Adrenal gland (tissue), 12 donors: ENCODE measurements around the gene ADGRL2. TPM values are rescaled to one million over a fixed set of nuclear protein-coding genes. Genes with fewer than 3 reads are reported as not detected.

Experiments
- DNase-seq, 7 donors: peaks; one replicate each; pipeline ENCODE4 v3.0.0-alpha.2; 2019 to 2020
- H3K27ac ChIP-seq, 5 donors: fragments of 200-600 bp; sonication (generic) in 4 of 5; 1 replicate in 3 of 5; 2 replicates in 2 of 5; pipeline versions ENCODE4 v1.5.1 to v1.8.0; 2016 to 2020; ENCODE audit warnings: mild to moderate bottlenecking in 1 of 5
- H3K27me3 ChIP-seq: fragments of 200-600 bp; 2 replicates; pipeline ENCODE4 v1.8.0; 2021
- H3K36me3 ChIP-seq, 2 donors: fragments of 200-600 bp; replicated peaks in 1 of 2; 1 replicate in 1 of 2; 2 replicates in 1 of 2; pipeline versions ENCODE4 v1.5.1 to v1.8.0; 2018 to 2022
- H3K4me1 ChIP-seq, 2 donors: fragments of 200-600 bp; replicated peaks in 1 of 2; 1 replicate in 1 of 2; 2 replicates in 1 of 2; pipeline versions ENCODE4 v1.5.1 to v1.8.0; 2018 to 2021
- H3K4me3 ChIP-seq, 4 donors: fragments of 200-600 bp; sonication (generic) in 3 of 4; one replicate each; pipeline ENCODE4 v1.5.1; 2016 to 2018
- H3K9me3 ChIP-seq, 3 donors: fragments of 200-600 bp; sonication (generic) in 1 of 3; replicated peaks in 1 of 3; 1 replicate in 2 of 3; 2 replicates in 1 of 3; pipeline versions ENCODE4 v1.5.1 to v1.8.0; 2016 to 2021
- CTCF ChIP-seq, 6 experiments: fragments of 450-650 bp in 4 of 6; fragments of 200-600 bp in 2 of 6; sonication (generic) in 1 of 6; IDR thresholded peaks; 1 replicate in 5 of 6; 2 replicates in 1 of 6; pipeline versions ENCODE4 v1.5.1 to v1.8.0; 2016 to 2021; ENCODE audit warnings: antibody characterized with exemption in 6 of 6, mild to moderate bottlenecking in 2 of 6, moderate library complexity in 1 of 6
- POLR2A ChIP-seq, 2 donors: fragments of 450-650 bp; IDR thresholded peaks; one replicate each; pipeline ENCODE4 v1.6.1; 2017; ENCODE audit warnings: antibody characterized with exemption in 2 of 2, mild to moderate bottlenecking in 2 of 2, moderate library complexity in 1 of 2
- WGBS, 4 donors: extraction: QIAGEN DNeasy Blood & Tissue Kit in 2 of 4; methylation state at CpG; one replicate each; pipeline versions ENCODE4 v1.1.5 to v1.1.7; 2013 to 2017; 5-methylcytosine and 5-hydroxymethylcytosine counted together
- intact Hi-C, 2 donors: fragments of 100-400 bp; cut with DNase I; formaldehyde crosslinking; loops; one replicate each; pipeline versions ENCODE4 v1.14.1 to v1.15.0; 2022 to 2023
- polyA plus RNA-seq, 3 donors: library from polyadenylated mRNA; stranded (reverse); fragments of 200-250 nt in 2 of 3; fragments of 350-450 nt in 1 of 3; fragmentation: Illumina TruSeq in 1 of 3; extraction: RNeasy Lipid Tissue Mini Kit (QIAGEN cat#74804) in 1 of 3; gene quantifications; one replicate each; pipeline ENCODE4 v1.2.3, GENCODE V29; 2013 to 2014
- total RNA-seq, 9 donors: library from RNA; depleted of rRNA in 4 of 9; stranded (reverse); fragments of >200 nt in 4 of 9; fragments of 120-200 nt in 1 of 9; fragmentation: NEBNext Ultra II Directional in 1 of 9; extraction: Animal tissue kit (Norgen Biotek cat#: 25700) in 1 of 9; gene quantifications; one replicate each; pipeline versions ENCODE4 v1.1.0 to v1.2.4, GENCODE V29; 2013 to 2023
- donor health status: healthy with polysubstance abuse.
- donor health status: Bipolar disorder and iron deficiency.
- donor health status: DM: yes; HTN: yes; CAD: no.
- donor health status: DM: no; HTN: no; CAD: no.
- donor health status: DM: no; HTN: no; CAD: no.
- donor health status: DM: yes; HTN: yes; CAD: no.

Gene ADGRL2
- total and polyA plus RNA-seq, 12 donors: 24.2 to 170 (median 58.9) TPM

- H3K4me1 ChIP-seq: no peaks in the 10 kb centered on the region
- TF ChIP-seq POLR2A (IDR thresholded peaks at IDR 0.05) (no peak), CTCF (IDR thresholded peaks at IDR 0.05) (peak in 1 of 6 experiments; percentile 14)
- H3K9me3 ChIP-seq: no peaks in the 10 kb centered on the region
- intact Hi-C loops: no loop called here
- H3K27me3 ChIP-seq: no peaks in the 10 kb centered on the region
- no peak overlapping the region for H3K4me3 ChIP-seq
- no peaks in the 10 kb centered on the region for H3K36me3 ChIP-seq
- no peak for DNase-seq
- no peak overlapping the region for H3K27ac ChIP-seq
These were observed 213.0 kb downstream of the ADGRL2 start for GRCh38 chr1:82013702-82014101.

- no peak for DNase-seq
- 82 to 96% (median 91%) methylated on average over 6 of the region's 6 CpGs for WGBS, 4 donors
- Histone ChIP-seq H3K4me1 (no peaks in the 10 kb centered on the region), H3K4me3 (no peak overlapping the region), H3K9me3 (no peaks in the 10 kb centered on the region), H3K36me3 (no peaks in the 10 kb centered on the region), H3K27ac (no peak overlapping the region), H3K27me3 (no peaks in the 10 kb centered on the region)
- intact Hi-C loops: no loop called here
- no peak for TF ChIP-seq POLR2A (IDR thresholded peaks at IDR 0.05)
- no peak for TF ChIP-seq CTCF (IDR thresholded peaks at IDR 0.05)
These were observed 214.7 kb downstream of the ADGRL2 start for GRCh38 chr1:82015444-82015843.

- intact Hi-C loops: no loop called here
- TF ChIP-seq CTCF (IDR thresholded peaks at IDR 0.05): no peak
- no peak for TF ChIP-seq POLR2A (IDR thresholded peaks at IDR 0.05)
- H3K4me3 ChIP-seq: no peak overlapping the region
- no peaks in the 10 kb centered on the region for H3K36me3 ChIP-seq
- H3K27me3 ChIP-seq: no peaks in the 10 kb centered on the region
- H3K27ac ChIP-seq: no peak overlapping the region
- no peak for DNase-seq
- H3K4me1 ChIP-seq: no peaks in the 10 kb centered on the region
- 68 to 86% (median 75%) methylated on average over 2 of the region's 2 CpGs for WGBS, 4 donors
- no peaks in the 10 kb centered on the region for H3K9me3 ChIP-seq
These were observed 217.6 kb downstream of the ADGRL2 start for GRCh38 chr1:82018319-82018718.

GRCh38 chr1:82019508-82019907 lies 218.8 kb downstream of the ADGRL2 start:
- WGBS, 4 donors: 71 to 89% (median 76%) methylated on average over 1 of the region's 1 CpG
- Histone ChIP-seq H3K27ac (no peak overlapping the region), H3K27me3 (no peaks in the 10 kb centered on the region), H3K4me3 (no peak overlapping the region), H3K4me1 (no peaks in the 10 kb centered on the region), H3K36me3 (no peaks in the 10 kb centered on the region), H3K9me3 (no peaks in the 10 kb centered on the region)
- DNase-seq: no peak
- TF ChIP-seq CTCF (IDR thresholded peaks at IDR 0.05): no peak
- intact Hi-C loops: no loop called here
